ENCODE results near the gene PRRT1B.

- TF ChIP-seq CTCF (conservative IDR thresholded peaks at IDR 0.05; ENCODE audit: low read length) (no peak), EZH2phosphoT487 (IDR thresholded peaks at IDR 0.05; ENCODE audit: borderline replicate concordance) (no peak)
These were observed 38.0 kb downstream of the PRRT1B start for GRCh38 chr9:131583337-131583645.

Data from Loucy (cell line).